AG10803 (cell line): ENCODE results near the gene SEPTIN6.

Experiments
- DNase-seq: peaks from one replicate; pipeline ENCODE4 v3.0.0; 2010; ENCODE audit warnings: low read depth
- H3K4me3 ChIP-seq: 2 replicates; pipeline ENCODE4 v1.5.1; 2011; ENCODE audit warnings: mild to moderate bottlenecking, low read length, control low read depth
- TF ChIP-seq, protein P1 (sequence below): conservative IDR thresholded peaks from 2 replicates; pipeline ENCODE4 v1.5.1; 2011; ENCODE audit warnings: mild to moderate bottlenecking, low read length, control low read depth, inconsistent platforms

SEPTIN6 gene

DNA sequence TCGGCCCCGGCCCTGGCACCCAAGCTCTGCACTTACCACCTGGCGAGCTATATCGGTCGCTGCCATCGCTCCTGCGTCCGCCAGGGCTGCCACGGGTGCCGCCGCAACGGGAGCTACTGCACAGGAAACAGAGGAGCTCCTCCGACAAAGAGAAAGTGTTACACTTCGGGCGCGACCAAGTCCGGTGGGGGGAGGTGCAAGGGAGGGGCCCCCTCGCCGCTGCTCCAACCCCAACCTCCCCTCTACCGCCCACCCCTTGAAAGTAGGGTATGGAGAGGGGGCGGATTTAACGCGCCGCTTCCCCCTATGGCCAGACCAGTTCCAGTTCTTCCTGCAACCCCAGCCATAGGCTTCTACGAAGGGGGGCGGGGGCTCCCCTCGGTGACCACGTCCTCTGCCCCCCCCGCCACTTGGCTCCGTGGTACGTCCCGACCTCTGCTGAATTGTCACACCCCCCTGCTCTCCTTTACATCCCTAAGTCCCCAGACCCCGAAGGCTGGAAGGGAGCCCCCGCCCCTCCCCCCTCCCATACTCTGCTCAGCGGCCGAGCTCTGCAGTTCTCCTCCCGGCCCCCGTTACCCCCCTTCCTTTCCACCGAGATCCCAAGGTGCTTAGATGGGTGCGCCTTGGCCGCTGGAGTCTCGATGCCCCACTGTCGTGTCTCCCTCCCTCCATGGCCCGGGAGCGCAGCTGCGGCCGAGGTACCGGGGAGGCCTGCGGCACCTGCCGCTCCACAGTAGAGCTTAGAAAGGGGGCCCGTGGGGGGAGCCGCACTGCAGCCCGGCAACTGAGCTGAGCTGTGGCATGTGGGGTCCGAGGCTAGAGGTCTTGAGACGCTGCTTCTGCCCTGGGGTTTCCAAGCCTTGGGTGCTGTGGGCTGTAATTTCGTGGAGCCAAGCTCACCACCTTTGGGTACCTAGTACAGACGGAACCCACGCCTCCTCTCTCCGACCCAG is at the start of gene SEPTIN6:
TSS of gene SEPTIN6 (minus strand) at position 129 of the 956 bp plus-strand sequence. CDS start at position 66, 63 bp downstream.
- TF ChIP-seq, protein P1, sequence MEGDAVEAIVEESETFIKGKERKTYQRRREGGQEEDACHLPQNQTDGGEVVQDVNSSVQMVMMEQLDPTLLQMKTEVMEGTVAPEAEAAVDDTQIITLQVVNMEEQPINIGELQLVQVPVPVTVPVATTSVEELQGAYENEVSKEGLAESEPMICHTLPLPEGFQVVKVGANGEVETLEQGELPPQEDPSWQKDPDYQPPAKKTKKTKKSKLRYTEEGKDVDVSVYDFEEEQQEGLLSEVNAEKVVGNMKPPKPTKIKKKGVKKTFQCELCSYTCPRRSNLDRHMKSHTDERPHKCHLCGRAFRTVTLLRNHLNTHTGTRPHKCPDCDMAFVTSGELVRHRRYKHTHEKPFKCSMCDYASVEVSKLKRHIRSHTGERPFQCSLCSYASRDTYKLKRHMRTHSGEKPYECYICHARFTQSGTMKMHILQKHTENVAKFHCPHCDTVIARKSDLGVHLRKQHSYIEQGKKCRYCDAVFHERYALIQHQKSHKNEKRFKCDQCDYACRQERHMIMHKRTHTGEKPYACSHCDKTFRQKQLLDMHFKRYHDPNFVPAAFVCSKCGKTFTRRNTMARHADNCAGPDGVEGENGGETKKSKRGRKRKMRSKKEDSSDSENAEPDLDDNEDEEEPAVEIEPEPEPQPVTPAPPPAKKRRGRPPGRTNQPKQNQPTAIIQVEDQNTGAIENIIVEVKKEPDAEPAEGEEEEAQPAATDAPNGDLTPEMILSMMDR: no peak
- peak; percentile 64 for DNase-seq
- H3K4me3 ChIP-seq: peak within 1 kb of the TSS; percentile 68

- TF ChIP-seq, protein P1: no peak
- peak; percentile 28 for DNase-seq
These were observed 45.8 kb upstream of the SEPTIN6 start for GRCh38 chrX:119738742-119739141.

GRCh38 chrX:119736206-119736764 is 43.3 kb upstream of the SEPTIN6 start:
- TF ChIP-seq, protein P1: no peak
- no peak overlapping the region for H3K4me3 ChIP-seq
- peak; percentile 28 for DNase-seq

More at GRCh38 chrX:119738742-119739141, 45.8 kb upstream of the SEPTIN6 start:
- H3K4me3 ChIP-seq: no peak overlapping the region

DNA sequence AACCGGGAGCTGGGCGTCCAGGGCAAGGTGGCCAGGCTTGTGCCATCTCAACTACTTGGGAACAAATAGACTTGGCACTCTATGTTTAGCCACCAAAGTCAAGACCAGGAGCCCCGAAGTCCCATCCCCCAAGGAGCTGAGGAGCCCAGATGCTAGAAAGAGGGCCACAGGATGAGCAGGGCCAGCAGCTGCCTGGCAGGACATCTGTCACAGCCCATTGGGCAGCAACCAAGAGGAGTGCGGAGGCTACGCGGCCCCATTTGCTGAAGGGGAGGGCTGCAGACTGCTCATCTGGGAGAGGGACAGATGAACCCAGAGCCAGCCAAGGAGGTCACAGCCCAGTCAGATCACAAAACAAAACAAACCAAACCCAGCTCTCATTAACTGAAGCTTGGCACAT is 42.5 kb upstream of the SEPTIN6 start:
- DNase-seq: no peak
- TF ChIP-seq, protein P1: no peak
- no peak overlapping the region for H3K4me3 ChIP-seq

GRCh38 chrX:119734897-119735339 is 42.0 kb upstream of the SEPTIN6 start:
- peak; percentile 9 for DNase-seq
- H3K4me3 ChIP-seq: no peak overlapping the region
- TF ChIP-seq, protein P1: no peak

GRCh38 chrX:119729408-119730201 is 36.6 kb upstream of the SEPTIN6 start:
- no peak overlapping the region for H3K4me3 ChIP-seq
- TF ChIP-seq, protein P1: peak; percentile 68
- DNase-seq: peak; percentile 77
